Retinal pigment epithelial cell (primary cell): ENCODE results near the gene SLX4IP.

Experiments used
- DNase-seq: peaks from one replicate; pipeline ENCODE4 v3.0.0-alpha.2; 2010; ENCODE audit warnings: low read depth
- H3K4me3 ChIP-seq: 2 replicates; pipeline ENCODE4 v1.5.1; 2011; ENCODE audit warnings: mild to moderate bottlenecking, low read length, control low read depth, moderate library complexity
- CTCF ChIP-seq: conservative IDR thresholded peaks from 2 replicates; pipeline ENCODE4 v1.5.1; 2011; ENCODE audit warnings: low read depth, low read length, control low read depth, inconsistent platforms

SLX4IP gene

DNA sequence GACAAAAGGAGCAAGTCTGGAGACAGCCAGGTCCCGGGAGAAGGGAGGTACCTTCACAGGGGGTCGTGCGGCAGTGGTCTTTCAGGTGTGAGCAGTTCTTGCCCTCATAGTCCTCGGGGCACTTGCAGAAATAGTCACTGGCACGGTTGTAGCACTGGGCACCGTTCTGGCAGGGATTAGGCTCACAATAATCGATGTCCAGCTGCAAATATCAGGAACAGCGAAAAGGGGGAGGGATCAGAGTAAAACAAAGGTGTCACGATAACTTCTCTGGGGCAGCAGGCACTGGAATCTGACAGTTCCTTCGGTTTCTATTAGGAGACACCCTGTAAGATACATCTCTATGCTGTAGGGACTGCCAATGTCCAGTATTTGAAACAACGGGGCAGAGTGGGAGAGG lies 212.8 kb downstream of the SLX4IP start:
- no peak for TF ChIP-seq CTCF
- no peak overlapping the region for H3K4me3 ChIP-seq
- no peak for DNase-seq

- peak; percentile 72 for DNase-seq
- TF ChIP-seq CTCF = no peak
- no peak overlapping the region for H3K4me3 ChIP-seq
Observed at GRCh38 chr20:10648651-10649050, 213.5 kb downstream of the SLX4IP start.

DNA sequence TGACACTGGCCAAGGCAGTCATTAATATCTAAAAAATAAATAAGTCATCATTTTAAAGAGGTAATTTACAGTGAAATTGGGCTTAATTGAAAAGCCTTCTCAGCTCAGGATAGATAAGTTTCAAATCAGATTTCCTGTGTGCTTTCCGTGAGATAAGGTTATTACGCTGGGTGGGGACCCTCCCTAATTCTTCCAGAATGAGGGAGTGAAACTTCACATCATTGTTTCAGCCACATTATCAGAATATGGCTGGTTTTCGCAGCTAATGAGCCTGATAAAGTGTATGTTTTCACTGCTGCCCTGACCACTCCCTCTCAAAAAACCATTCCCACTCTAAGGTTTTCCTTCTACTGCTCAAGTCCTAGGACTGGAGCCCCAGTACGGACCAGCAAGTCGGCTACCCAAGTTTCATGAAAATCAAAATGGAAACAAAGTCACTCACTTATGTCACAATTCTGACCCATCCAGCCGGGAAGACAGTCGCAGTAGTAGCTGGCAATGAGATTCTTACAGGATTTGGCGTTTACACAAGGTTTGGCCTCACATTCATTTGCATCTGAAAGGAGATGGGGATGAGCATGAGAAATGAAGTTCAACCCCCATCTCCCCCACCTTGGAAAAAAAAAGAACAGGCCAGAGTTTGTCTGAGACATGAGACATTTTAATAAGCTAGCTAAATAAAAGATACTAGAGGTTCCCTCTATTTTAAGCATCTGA lies 214.1 kb downstream of the SLX4IP start:
- H3K4me3 ChIP-seq = no peak overlapping the region
- DNase-seq = no peak
- TF ChIP-seq CTCF = peak; percentile 4

- H3K4me3 ChIP-seq = no peak overlapping the region
- no peak for TF ChIP-seq CTCF
- DNase-seq = peak; percentile 80
Observed at GRCh38 chr20:10649797-10650160, 214.7 kb downstream of the SLX4IP start.

DNA sequence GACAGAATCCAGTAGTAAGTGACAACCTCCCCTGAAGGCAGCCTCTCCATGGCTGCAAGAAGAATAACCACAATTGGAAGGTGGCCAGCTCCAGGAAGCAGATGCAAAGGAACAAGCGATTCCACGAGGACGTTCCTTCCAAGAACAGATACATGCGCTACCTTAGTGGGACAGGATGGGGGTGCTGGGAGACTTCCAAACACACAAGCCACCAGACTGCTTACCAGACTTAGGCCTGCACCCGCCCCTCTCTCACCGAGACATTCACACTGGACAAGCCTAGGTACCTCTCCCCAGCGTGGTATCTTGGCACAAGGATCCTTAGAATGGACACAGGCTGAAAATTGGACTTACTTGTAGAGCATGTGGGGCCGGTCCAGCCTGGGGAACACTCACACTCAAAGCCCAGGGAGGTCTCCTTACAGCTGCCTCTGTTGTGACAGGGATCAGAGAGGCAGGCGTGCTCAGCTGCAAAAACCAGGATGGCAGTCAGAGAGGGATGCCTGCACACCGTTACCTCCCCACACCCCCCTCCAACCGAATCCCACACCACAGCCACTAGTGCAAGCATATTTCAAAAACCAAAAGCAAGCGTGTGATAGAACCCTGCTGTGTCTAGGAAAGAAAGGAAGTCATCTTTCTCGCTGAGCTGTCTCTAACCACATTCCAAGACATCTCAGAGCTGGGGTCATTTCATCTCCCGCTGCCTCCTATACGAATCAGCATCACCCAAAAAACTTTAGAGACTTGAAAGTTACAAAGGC lies 216.3 kb downstream of the SLX4IP start:
- H3K4me3 ChIP-seq = no peak overlapping the region
- no peak for TF ChIP-seq CTCF

GRCh38 chr20:10652185-10652584 lies 217.1 kb downstream of the SLX4IP start:
- no peak for DNase-seq
- TF ChIP-seq CTCF = no peak
- H3K4me3 ChIP-seq = no peak overlapping the region

More for the DNA sequence above, 216.3 kb downstream of the SLX4IP start:
- no peak for DNase-seq
